HUES6 (cell line): ENCODE results near the gene ZBTB17.

Experiments
- H3K27ac ChIP-seq: 2 replicates; pipeline ENCODE4 v1.7.0; 2013; ENCODE audit warnings: low read depth, mild to moderate bottlenecking, low read length, inconsistent platforms
- H3K27me3 ChIP-seq: 2 replicates; pipeline ENCODE4 v1.6.1; 2013; ENCODE audit warnings: low read length; ENCODE audit not compliant: control insufficient read depth, insufficient read depth
- H3K36me3 ChIP-seq: 2 replicates; pipeline ENCODE4 v1.6.1; 2013; ENCODE audit warnings: low read length; ENCODE audit not compliant: control insufficient read depth, insufficient read depth
- H3K4me1 ChIP-seq: 2 replicates; pipeline ENCODE4 v1.6.1; 2013; ENCODE audit warnings: low read length; ENCODE audit not compliant: control insufficient read depth, insufficient read depth
- H3K4me3 ChIP-seq: 2 replicates; pipeline ENCODE4 v1.5.1; 2013; ENCODE audit warnings: low read depth, low read length
- H3K9ac ChIP-seq: one replicate; pipeline ENCODE4 v1.6.1; 2013; ENCODE audit warnings: mild to moderate bottlenecking, low read length
- H3K9me3 ChIP-seq: 2 replicates; pipeline ENCODE4 v1.6.1; 2013; ENCODE audit warnings: low read depth, low read length; ENCODE audit not compliant: control insufficient read depth, insufficient read depth

The ZBTB17 gene

GRCh38 chr1:15943992-15944307 lies 32.0 kb downstream of the ZBTB17 start:
- Histone ChIP-seq H3K27ac (no peak overlapping the region), H3K4me3 (no peak overlapping the region), H3K27me3 (no peaks in the 10 kb centered on the region), H3K9me3 (no peaks in the 10 kb centered on the region), H3K36me3 (peaks cover 92% of the 10 kb centered on the region), H3K9ac (no peak overlapping the region), H3K4me1 (peaks cover 9% of the 10 kb centered on the region)

GRCh38 chr1:15943328-15943991 lies 32.4 kb downstream of the ZBTB17 start:
- Histone ChIP-seq H3K27me3 (no peaks in the 10 kb centered on the region), H3K36me3 (peaks cover 97% of the 10 kb centered on the region), H3K9me3 (no peaks in the 10 kb centered on the region), H3K9ac (no peak overlapping the region), H3K4me1 (peaks cover 4% of the 10 kb centered on the region; the same call in 1 of the 2 replicates), H3K27ac (no peak overlapping the region), H3K4me3 (no peak overlapping the region)

GRCh38 chr1:15942661-15943327 lies 33.1 kb downstream of the ZBTB17 start:
- Histone ChIP-seq H3K9me3 (no peaks in the 10 kb centered on the region), H3K4me1 (no peaks in the 10 kb centered on the region), H3K27ac (no peak overlapping the region), H3K36me3 (peaks cover 95% of the 10 kb centered on the region), H3K4me3 (no peak overlapping the region), H3K27me3 (no peaks in the 10 kb centered on the region), H3K9ac (no peak overlapping the region)

DNA sequence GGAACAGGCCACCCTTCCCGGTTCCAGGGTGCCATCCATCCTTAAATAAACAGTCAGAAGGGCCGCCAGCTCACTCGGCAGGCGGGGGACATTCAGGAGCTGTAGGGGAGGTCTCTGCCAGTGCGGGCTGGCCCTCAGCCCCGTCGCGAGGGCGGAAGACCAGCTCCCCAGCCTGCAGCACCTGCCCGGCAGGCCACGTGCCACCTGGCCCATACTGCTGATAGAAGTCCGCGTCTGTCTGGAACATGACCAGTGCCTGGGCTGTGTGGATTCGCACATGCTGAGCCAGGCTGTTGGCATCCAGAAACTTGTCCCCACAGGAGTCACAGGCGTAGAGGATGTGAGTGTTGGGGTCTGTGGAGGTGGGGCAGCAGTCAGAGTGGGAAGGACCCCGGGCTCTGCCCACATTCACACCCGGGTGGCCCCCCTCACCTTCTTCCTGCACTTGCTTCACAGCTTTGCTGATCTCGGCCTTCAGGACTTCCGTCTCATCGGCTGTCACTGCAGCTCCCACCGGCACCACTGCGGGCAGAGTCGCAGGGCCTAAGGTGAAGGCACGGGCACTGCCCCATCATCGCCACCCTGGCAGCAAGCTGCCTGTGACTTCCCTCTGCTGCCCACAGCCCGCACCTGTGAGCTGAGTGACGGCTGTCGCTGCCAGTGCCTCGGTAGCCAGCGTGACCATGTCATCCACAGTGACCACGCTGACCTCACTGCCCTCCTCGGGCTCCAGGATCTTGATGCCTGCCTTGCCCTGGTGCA lies 33.8 kb downstream of the ZBTB17 start:
- Histone ChIP-seq H3K4me3 (no peak overlapping the region), H3K27me3 (no peaks in the 10 kb centered on the region), H3K4me1 (peaks cover 6% of the 10 kb centered on the region; the same call in 1 of the 2 replicates), H3K27ac (no peak overlapping the region), H3K9ac (no peak overlapping the region), H3K9me3 (no peaks in the 10 kb centered on the region), H3K36me3 (peaks cover 95% of the 10 kb centered on the region)

DNA sequence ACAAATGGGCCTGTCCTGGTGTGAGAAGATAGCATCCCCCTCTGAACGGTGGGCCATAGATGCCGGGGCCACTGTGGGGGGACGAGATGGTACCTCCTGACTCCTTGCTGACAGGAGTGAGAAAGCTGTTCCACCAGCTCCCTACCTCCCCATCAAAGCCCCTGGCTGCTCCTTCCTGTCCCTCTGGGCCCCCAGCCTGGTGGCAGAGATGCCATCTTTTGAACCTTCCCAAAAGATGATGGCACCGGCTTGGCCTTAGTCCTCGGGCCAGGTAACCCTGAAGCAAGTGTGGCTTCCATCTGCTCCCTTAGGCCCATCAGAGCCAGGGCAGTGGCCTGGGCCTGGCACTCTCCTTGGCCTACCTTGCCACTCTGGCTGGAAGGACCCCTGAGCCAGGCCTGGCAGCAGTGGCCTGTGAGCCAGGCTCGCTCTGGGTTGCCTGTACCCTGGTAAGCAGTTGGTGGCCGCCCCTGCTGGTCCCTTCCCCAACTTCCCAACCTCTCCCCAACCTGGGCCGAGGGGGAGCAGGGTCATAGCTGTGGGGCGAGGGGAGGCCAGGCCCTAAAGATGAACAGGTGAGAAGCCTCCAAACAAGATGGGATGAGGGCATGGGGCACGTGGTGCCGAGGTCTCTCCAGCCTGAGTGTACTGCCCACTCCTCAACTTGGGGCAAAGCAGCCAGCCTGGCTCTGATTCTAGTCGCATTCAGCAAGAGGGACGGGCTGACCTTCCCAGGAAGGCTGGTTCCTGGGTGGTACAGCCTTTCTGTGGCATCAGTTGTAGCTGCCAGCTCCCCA lies 34.7 kb downstream of the ZBTB17 start:
- H3K9ac ChIP-seq, result no peak overlapping the region
- H3K4me3 ChIP-seq, result no peak overlapping the region
- peaks cover 6% of the 10 kb centered on the region; the same call in 1 of the 2 replicates for H3K4me1 ChIP-seq
- peaks cover 93% of the 10 kb centered on the region for H3K36me3 ChIP-seq
- H3K9me3 ChIP-seq, result no peaks in the 10 kb centered on the region
- H3K27me3 ChIP-seq, result no peaks in the 10 kb centered on the region
- H3K27ac ChIP-seq, result no peak overlapping the region

DNA sequence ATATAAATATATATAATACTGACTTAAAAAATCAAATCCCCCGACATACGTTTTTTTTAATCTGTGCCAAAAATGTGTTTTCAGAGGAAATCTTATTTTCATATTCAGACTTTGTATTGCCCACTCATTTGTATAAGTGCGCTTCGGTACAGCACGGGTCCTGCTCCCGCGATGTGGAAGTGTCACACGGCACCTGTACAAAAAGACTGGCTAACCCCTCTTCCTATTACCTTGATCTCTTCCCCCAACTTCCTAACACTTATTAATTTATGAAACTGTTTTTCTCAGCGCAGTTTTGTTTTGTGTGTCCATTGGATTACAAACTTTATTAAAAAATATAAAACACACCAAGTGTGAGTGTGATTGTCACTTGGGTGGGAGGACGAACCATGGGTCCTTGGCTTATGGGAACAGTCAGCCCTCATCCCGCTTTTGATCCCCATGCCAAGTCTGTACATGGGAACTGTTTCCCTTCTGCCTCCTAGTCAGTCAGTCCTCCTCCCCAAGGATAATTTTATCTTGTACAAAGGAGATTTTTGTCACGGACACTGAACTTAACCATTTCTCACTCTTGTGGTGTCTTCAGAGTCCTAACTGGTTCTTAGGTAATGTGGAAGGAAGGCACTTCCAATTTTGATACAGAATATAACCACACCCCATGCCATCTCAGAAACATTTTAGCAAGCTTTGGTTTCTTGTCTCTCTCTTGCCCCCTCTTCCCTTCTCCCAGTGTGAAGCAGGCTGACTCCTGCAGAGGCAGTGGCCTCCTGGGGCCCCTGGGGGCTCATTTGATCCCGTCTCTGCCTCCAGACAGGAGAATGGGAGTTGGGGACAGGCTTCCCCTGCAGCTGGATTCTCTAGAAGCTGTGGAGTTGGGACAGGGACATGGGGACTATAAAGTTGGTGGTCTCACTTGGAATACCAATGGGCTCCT lies 35.5 kb downstream of the ZBTB17 start:
- peaks cover 92% of the 10 kb centered on the region for H3K36me3 ChIP-seq
- H3K9me3 ChIP-seq, result no peaks in the 10 kb centered on the region
- no peak overlapping the region for H3K27ac ChIP-seq
- no peak overlapping the region for H3K9ac ChIP-seq
- H3K4me1 ChIP-seq, result peaks cover 6% of the 10 kb centered on the region; the same call in 1 of the 2 replicates
- H3K4me3 ChIP-seq, result no peak overlapping the region
- H3K27me3 ChIP-seq, result no peaks in the 10 kb centered on the region

DNA sequence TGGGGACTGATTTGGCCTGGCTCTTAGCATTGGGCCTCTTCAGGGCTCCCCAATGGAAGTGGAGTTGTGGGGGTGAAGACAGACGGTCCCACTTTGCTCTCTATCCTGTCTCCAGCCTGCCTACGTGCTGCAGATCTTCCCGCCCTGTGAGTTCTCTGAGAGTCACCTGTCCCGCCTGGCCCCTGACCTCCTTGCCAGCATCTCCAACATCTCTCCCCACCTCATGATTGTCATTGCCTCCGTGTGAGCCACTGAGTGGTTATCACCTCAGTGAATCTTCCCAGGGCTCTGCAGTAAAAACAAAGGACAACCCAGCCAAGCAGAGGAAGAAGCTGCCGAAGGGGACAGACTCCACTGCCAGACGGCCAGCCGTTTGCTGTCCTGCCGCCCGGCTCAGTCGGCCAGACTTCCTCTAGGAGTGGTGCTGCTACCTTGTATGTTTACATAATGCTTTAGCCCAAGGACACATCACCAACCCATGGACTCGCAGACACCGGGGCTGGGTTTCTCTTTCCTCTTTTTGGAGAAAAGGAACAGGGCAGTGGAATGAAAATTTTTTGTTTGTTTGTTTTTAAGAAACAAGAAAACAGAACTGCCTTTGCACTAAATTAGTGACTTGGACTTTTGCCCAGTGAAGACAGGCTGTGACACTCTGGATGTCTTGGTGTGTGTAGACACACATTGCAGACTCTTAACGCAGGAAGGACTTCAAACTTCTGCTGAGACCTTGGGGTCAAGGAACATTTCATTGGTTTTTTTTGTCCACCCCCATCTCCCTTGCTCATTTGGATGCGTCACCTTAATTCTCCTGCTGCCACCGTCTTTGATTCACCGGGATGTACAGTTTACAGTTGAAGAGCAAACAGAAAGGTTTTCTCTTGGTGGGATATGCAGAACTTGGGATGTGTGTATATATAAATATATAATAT lies 36.5 kb downstream of the ZBTB17 start:
- Histone ChIP-seq H3K9ac (no peak overlapping the region), H3K27ac (no peak overlapping the region), H3K27me3 (no peaks in the 10 kb centered on the region), H3K4me1 (peaks cover 6% of the 10 kb centered on the region; the same call in 1 of the 2 replicates), H3K9me3 (no peaks in the 10 kb centered on the region), H3K4me3 (no peak overlapping the region), H3K36me3 (peaks cover 92% of the 10 kb centered on the region)

DNA sequence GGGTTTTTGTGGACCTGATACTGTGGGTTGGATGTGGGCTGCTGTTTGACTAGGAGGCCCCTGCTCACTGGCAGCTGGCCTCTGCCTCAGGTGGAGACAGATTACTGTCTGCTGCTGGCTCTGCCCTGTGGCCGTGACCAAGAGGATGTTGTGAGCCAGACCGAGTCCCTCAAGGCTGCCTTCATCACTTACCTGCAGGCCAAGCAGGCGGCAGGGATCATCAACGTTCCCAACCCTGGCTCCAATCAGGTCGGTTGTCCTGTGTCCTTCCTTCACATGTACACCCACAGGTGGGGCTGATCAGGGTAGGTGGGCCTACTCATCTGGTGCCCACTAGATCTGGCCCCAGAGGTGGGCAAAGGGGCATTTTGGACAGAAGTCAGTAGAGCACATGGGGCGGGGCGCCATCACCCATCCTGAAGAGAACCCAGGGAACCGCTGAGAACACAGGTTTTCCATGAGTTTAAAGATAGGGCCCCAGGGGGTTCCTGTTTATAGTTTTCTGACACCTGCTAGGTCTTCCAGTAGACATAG lies 37.2 kb downstream of the ZBTB17 start:
- H3K4me1 ChIP-seq, result peaks cover 6% of the 10 kb centered on the region; the same call in 1 of the 2 replicates
- peaks cover 94% of the 10 kb centered on the region for H3K36me3 ChIP-seq
- H3K27ac ChIP-seq, result no peak overlapping the region
- H3K9ac ChIP-seq, result no peak overlapping the region
- no peaks in the 10 kb centered on the region for H3K27me3 ChIP-seq
- no peaks in the 10 kb centered on the region for H3K9me3 ChIP-seq
- H3K4me3 ChIP-seq, result no peak overlapping the region

GRCh38 chr1:15937706-15938168 lies 38.2 kb downstream of the ZBTB17 start:
- peaks cover 6% of the 10 kb centered on the region; the same call in 1 of the 2 replicates for H3K4me1 ChIP-seq
- H3K9ac ChIP-seq, result no peak overlapping the region
- H3K4me3 ChIP-seq, result no peak overlapping the region
- H3K27me3 ChIP-seq, result no peaks in the 10 kb centered on the region
- H3K9me3 ChIP-seq, result no peaks in the 10 kb centered on the region
- no peak overlapping the region for H3K27ac ChIP-seq
- H3K36me3 ChIP-seq, result peaks cover 94% of the 10 kb centered on the region
